ENCODE results near the gene PRELID1.

The PRELID1 gene

DNA sequence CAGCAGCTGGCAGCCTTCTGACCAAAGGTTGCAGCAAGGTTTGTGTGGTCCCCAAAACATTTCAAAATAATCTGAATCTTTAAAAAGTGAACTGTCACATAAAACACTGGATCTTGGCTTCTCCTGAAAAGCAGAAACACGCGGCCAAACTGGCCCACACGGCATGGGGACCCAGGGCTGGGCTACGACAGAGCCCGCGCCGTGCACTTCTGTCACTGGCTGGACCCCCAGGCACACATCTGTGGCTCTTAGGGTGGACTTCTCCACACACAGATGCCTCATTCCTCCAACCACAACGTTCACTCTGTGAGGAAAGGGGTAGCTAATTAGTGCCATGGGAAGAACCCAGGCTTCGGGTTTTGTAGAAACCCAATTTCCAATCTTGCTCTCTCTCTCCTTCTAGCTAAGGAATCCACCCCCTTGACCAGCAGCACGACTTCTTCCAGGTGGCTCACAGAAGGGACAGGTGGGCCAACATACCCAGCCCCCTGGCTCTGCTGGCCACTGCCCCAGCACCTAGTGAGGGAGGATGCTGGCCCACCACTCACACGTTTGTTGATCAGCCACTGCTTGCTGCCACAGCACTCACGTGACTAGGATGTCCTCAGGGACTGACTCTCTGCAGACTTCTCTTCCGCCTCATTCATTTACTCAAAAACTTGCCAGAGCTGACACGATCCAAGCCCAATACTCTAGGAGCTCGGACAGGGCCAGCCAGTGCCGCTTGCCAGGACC, 30.0 kb downstream of the PRELID1 start:
- DNase-seq (ENCODE audit: low spot score), result no peak
- no peak overlapping the region for H2BK15ac ChIP-seq (ENCODE audit: low read length)
- H3K23ac ChIP-seq (ENCODE audit: low read depth, low read length, poor library complexity), result peak overlapping the region; percentile 78
- no peak overlapping the region for H3K9ac ChIP-seq (ENCODE audit: low read depth, low read length, poor library complexity)
- no peak overlapping the region for H3K27ac ChIP-seq (replicated peaks; ENCODE audit: low read length)
- H3K27me3 ChIP-seq (ENCODE audit: control insufficient read depth in 3 of 3, insufficient read depth in 3 of 3, low read depth in 1 of 3, low read length in 3 of 3), result no peaks in the 10 kb centered on the region
- H3K4me1 ChIP-seq (ENCODE audit: control insufficient read depth in 2 of 2, insufficient read depth in 1 of 2, low read depth in 1 of 2, low read length in 2 of 2), result no peaks in the 10 kb centered on the region
- WGBS, 2 donors (ENCODE audit: extremely low coverage in 2 of 2, insufficient read length in 2 of 2, insufficient replicate concordance in 1 of 2), result no CpG with 5 or more reads among the region's 16 CpGs
- H2AK5ac ChIP-seq (ENCODE audit: low read depth, low read length), result no peak overlapping the region
- H3K18ac ChIP-seq (ENCODE audit: low read length), result no peak overlapping the region
- H3K9me3 ChIP-seq (replicated peaks in 1 of 2; ENCODE audit: control insufficient read depth in 2 of 2, insufficient read depth in 1 of 2, low read depth in 1 of 2, low read length in 2 of 2), result no peaks in the 10 kb centered on the region
- H2BK12ac ChIP-seq (ENCODE audit: low read length), result no peak overlapping the region
- peaks cover 6% of the 10 kb centered on the region for H3K79me1 ChIP-seq (ENCODE audit: low read depth, low read length)
- no peak overlapping the region for H4K8ac ChIP-seq (ENCODE audit: low read depth, low read length)
- H3K4me2 ChIP-seq (ENCODE audit: insufficient read depth, low read length, poor library complexity, severe bottlenecking), result no peak overlapping the region
- no peak overlapping the region for H2BK120ac ChIP-seq (ENCODE audit: low read depth, low read length)
- no peak overlapping the region for H4K91ac ChIP-seq (ENCODE audit: low read depth, low read length, poor library complexity)
- H3K4ac ChIP-seq (ENCODE audit: low read length), result no peak overlapping the region
- no peak overlapping the region for H2BK5ac ChIP-seq (ENCODE audit: low read length)
- no peak overlapping the region for H3K4me3 ChIP-seq (ENCODE audit: low read length in 2 of 2)
- no peak overlapping the region for H3K14ac ChIP-seq (ENCODE audit: low read length)
- no peak overlapping the region for H2AFZ ChIP-seq (ENCODE audit: low read length)
- peaks cover 44 to 91% of the 10 kb centered on the region in 2 donors for H3K36me3 ChIP-seq (replicated peaks in 1 of 2; ENCODE audit: control insufficient read depth in 2 of 2, insufficient read depth in 2 of 2, low read length in 2 of 2)

DNA sequence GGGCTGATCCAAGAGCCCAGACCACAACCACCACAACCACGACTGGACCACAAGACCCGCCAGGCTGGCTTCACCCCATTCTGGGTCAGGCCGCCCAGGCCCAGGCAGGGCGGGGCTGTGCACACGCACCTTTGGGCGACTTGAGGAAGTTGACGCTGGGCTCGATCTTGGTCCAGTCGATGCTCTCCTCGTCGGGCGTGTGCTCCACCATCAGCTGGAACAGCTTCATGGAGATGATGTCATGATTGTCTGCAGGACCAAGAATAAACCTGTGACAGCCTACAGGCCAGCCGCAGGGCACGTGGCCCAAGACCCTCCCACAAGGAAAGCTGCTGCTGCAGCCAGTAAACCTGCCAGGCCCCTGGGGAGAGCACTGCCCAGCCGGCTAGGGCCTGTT, 30.6 kb downstream of the PRELID1 start:
- H2AK5ac ChIP-seq (ENCODE audit: low read depth, low read length), result no peak overlapping the region
- H3K79me1 ChIP-seq (ENCODE audit: low read depth, low read length), result peaks cover 6% of the 10 kb centered on the region
- H3K14ac ChIP-seq (ENCODE audit: low read length), result no peak overlapping the region
- no peaks in the 10 kb centered on the region for H3K4me1 ChIP-seq (ENCODE audit: control insufficient read depth in 2 of 2, insufficient read depth in 1 of 2, low read depth in 1 of 2, low read length in 2 of 2)
- H3K23ac ChIP-seq (ENCODE audit: low read depth, low read length, poor library complexity), result peak overlapping the region; percentile 14
- H3K9me3 ChIP-seq (replicated peaks in 1 of 2; ENCODE audit: control insufficient read depth in 2 of 2, insufficient read depth in 1 of 2, low read depth in 1 of 2, low read length in 2 of 2), result no peaks in the 10 kb centered on the region
- no CpG with 5 or more reads among the region's 15 CpGs for WGBS, 2 donors (ENCODE audit: extremely low coverage in 2 of 2, insufficient read length in 2 of 2, insufficient replicate concordance in 1 of 2)
- no peak overlapping the region for H3K4ac ChIP-seq (ENCODE audit: low read length)
- H4K8ac ChIP-seq (ENCODE audit: low read depth, low read length), result no peak overlapping the region
- no peak overlapping the region for H3K27ac ChIP-seq (replicated peaks; ENCODE audit: low read length)
- no peak overlapping the region for H3K4me2 ChIP-seq (ENCODE audit: insufficient read depth, low read length, poor library complexity, severe bottlenecking)
- H4K91ac ChIP-seq (ENCODE audit: low read depth, low read length, poor library complexity), result no peak overlapping the region
- H3K4me3 ChIP-seq (ENCODE audit: low read length in 2 of 2), result no peak overlapping the region
- no peak overlapping the region for H2AFZ ChIP-seq (ENCODE audit: low read length)
- no peaks in the 10 kb centered on the region for H3K27me3 ChIP-seq (ENCODE audit: control insufficient read depth in 3 of 3, insufficient read depth in 3 of 3, low read depth in 1 of 3, low read length in 3 of 3)
- H2BK5ac ChIP-seq (ENCODE audit: low read length), result no peak overlapping the region
- H3K18ac ChIP-seq (ENCODE audit: low read length), result no peak overlapping the region
- no peak overlapping the region for H2BK15ac ChIP-seq (ENCODE audit: low read length)
- no peak for DNase-seq (ENCODE audit: low spot score)
- H3K36me3 ChIP-seq (replicated peaks in 1 of 2; ENCODE audit: control insufficient read depth in 2 of 2, insufficient read depth in 2 of 2, low read length in 2 of 2), result peaks cover 44 to 93% of the 10 kb centered on the region in 2 donors
- no peak overlapping the region for H2BK12ac ChIP-seq (ENCODE audit: low read length)
- no peak overlapping the region for H2BK120ac ChIP-seq (ENCODE audit: low read depth, low read length)
- no peak overlapping the region for H3K9ac ChIP-seq (ENCODE audit: low read depth, low read length, poor library complexity)

DNA sequence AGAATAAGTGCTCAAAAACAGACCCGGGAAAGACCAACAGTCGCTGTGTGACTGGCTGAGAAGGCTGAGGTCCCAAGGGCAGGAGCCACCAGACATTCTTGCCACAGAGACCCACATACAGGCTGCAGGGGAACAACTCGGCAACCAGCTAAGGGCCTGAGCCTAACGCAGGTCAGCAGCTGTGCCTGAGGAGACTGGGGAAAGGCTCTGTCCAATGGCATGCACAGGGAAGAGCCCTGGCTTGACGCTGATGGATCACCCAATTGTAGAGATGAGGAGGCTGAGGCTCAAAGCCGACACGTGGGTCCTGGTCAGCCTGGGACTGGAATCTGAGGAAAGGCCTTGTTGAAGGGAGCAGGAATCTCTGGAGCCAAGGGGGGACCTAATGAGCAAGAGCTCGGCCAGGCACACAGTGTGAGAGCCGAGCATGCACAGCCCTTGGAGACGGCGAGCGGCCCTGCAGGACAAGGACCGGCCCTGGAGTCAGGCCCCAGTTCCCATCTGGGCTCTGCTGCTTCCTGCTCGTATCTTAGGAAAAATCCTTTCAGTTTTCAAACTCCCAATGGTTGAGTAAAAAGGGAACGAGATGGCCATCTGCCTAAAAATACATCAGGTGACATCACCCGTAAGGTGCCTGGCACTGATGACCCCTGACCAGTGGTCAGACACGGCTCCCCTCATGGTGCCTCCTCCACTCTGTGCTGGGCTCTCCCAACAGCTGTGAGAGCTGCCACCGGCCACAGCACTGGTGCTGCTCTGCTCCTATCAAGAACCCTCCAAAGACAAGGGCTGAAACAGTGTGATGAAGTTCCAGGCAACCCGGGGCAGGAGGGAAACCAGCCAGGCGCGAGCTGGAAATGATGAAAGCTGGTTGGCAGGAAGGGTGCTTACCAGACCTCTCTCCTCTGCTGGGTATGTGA, 31.4 kb downstream of the PRELID1 start:
- H3K36me3 ChIP-seq (replicated peaks in 1 of 2; ENCODE audit: control insufficient read depth in 2 of 2, insufficient read depth in 2 of 2, low read length in 2 of 2), result peaks cover 42 to 96% of the 10 kb centered on the region in 2 donors
- no peak for DNase-seq (ENCODE audit: low spot score)
- no CpG with 5 or more reads among the region's 21 CpGs for WGBS, 2 donors (ENCODE audit: extremely low coverage in 2 of 2, insufficient read length in 2 of 2, insufficient replicate concordance in 1 of 2)
- H3K23ac ChIP-seq (ENCODE audit: low read depth, low read length, poor library complexity), result no peak overlapping the region
- H3K9ac ChIP-seq (ENCODE audit: low read depth, low read length, poor library complexity), result no peak overlapping the region
- no peaks in the 10 kb centered on the region for H3K27me3 ChIP-seq (ENCODE audit: control insufficient read depth in 3 of 3, insufficient read depth in 3 of 3, low read depth in 1 of 3, low read length in 3 of 3)
- H2BK15ac ChIP-seq (ENCODE audit: low read length), result no peak overlapping the region
- H3K14ac ChIP-seq (ENCODE audit: low read length), result no peak overlapping the region
- H4K91ac ChIP-seq (ENCODE audit: low read depth, low read length, poor library complexity), result no peak overlapping the region
- H3K4ac ChIP-seq (ENCODE audit: low read length), result no peak overlapping the region
- H3K4me2 ChIP-seq (ENCODE audit: insufficient read depth, low read length, poor library complexity, severe bottlenecking), result no peak overlapping the region
- H2BK120ac ChIP-seq (ENCODE audit: low read depth, low read length), result no peak overlapping the region
- no peak overlapping the region for H4K8ac ChIP-seq (ENCODE audit: low read depth, low read length)
- no peak overlapping the region for H3K18ac ChIP-seq (ENCODE audit: low read length)
- H3K4me3 ChIP-seq (ENCODE audit: low read length in 2 of 2), result no peak overlapping the region
- H2AFZ ChIP-seq (ENCODE audit: low read length), result no peak overlapping the region
- peaks cover 6% of the 10 kb centered on the region for H3K79me1 ChIP-seq (ENCODE audit: low read depth, low read length)
- no peaks in the 10 kb centered on the region for H3K9me3 ChIP-seq (replicated peaks in 1 of 2; ENCODE audit: control insufficient read depth in 2 of 2, insufficient read depth in 1 of 2, low read depth in 1 of 2, low read length in 2 of 2)
- H2AK5ac ChIP-seq (ENCODE audit: low read depth, low read length), result no peak overlapping the region
- no peak overlapping the region for H2BK5ac ChIP-seq (ENCODE audit: low read length)
- no peaks in the 10 kb centered on the region for H3K4me1 ChIP-seq (ENCODE audit: control insufficient read depth in 2 of 2, insufficient read depth in 1 of 2, low read depth in 1 of 2, low read length in 2 of 2)
- no peak overlapping the region for H3K27ac ChIP-seq (replicated peaks; ENCODE audit: low read length)
- H2BK12ac ChIP-seq (ENCODE audit: low read length), result no peak overlapping the region

DNA sequence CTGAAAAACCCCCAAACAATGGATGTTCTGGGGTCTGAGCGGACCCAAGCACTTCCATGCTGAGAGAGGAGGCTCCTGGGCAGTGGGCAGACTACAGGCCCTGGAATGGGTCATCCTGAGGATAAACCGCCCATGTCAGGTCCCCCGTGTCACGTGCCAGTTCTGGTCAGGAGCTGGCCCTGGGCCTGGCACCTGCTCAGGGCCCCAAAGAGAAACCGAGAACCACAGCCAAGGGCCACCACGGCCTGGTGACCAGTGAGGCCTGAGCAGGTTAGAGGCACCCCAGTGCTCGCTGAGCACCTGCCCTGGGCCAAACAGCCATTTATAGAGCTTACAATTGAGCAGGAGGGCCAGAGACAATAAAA, 32.1 kb downstream of the PRELID1 start:
- Histone ChIP-seq H3K36me3 (replicated peaks in 1 of 2; ENCODE audit: control insufficient read depth in 2 of 2, insufficient read depth in 2 of 2, low read length in 2 of 2) (peaks cover 42 to 94% of the 10 kb centered on the region in 2 donors), H4K8ac (ENCODE audit: low read depth, low read length) (no peak overlapping the region), H3K79me1 (ENCODE audit: low read depth, low read length) (peaks cover 6% of the 10 kb centered on the region), H2AK5ac (ENCODE audit: low read depth, low read length) (no peak overlapping the region), H3K27me3 (ENCODE audit: control insufficient read depth in 3 of 3, insufficient read depth in 3 of 3, low read depth in 1 of 3, low read length in 3 of 3) (no peaks in the 10 kb centered on the region), H3K9ac (ENCODE audit: low read depth, low read length, poor library complexity) (no peak overlapping the region), H2BK15ac (ENCODE audit: low read length) (no peak overlapping the region), H2BK5ac (ENCODE audit: low read length) (no peak overlapping the region), H2BK120ac (ENCODE audit: low read depth, low read length) (no peak overlapping the region), H3K9me3 (replicated peaks in 1 of 2; ENCODE audit: control insufficient read depth in 2 of 2, insufficient read depth in 1 of 2, low read depth in 1 of 2, low read length in 2 of 2) (no peaks in the 10 kb centered on the region), H2AFZ (ENCODE audit: low read length) (no peak overlapping the region), H3K4ac (ENCODE audit: low read length) (no peak overlapping the region), H4K91ac (ENCODE audit: low read depth, low read length, poor library complexity) (no peak overlapping the region), H3K4me2 (ENCODE audit: insufficient read depth, low read length, poor library complexity, severe bottlenecking) (no peak overlapping the region), H3K27ac (replicated peaks; ENCODE audit: low read length) (no peak overlapping the region), H2BK12ac (ENCODE audit: low read length) (no peak overlapping the region), H3K14ac (ENCODE audit: low read length) (no peak overlapping the region), H3K23ac (ENCODE audit: low read depth, low read length, poor library complexity) (no peak overlapping the region), H3K4me1 (ENCODE audit: control insufficient read depth in 2 of 2, insufficient read depth in 1 of 2, low read depth in 1 of 2, low read length in 2 of 2) (no peaks in the 10 kb centered on the region), H3K4me3 (ENCODE audit: low read length in 2 of 2) (no peak overlapping the region), H3K18ac (ENCODE audit: low read length) (no peak overlapping the region)
- DNase-seq (ENCODE audit: low spot score), result no peak
- no CpG with 5 or more reads among the region's 7 CpGs for WGBS, 2 donors (ENCODE audit: extremely low coverage in 2 of 2, insufficient read length in 2 of 2, insufficient replicate concordance in 1 of 2)

Data from neuronal stem cell (in vitro differentiated cells).